ENCODE results near the gene SKP2.

- TF ChIP-seq ARNTL (CRISPR knock-in tag; IDR thresholded peaks at IDR 0.05; ENCODE audit: borderline replicate concordance, low read depth): no peak
- TF ChIP-seq CSRNP3 (CRISPR knock-in tag; IDR thresholded peaks at IDR 0.05): no peak
- TF ChIP-seq PATZ1 (CRISPR knock-in tag; IDR thresholded peaks at IDR 0.05; ENCODE audit: borderline replicate concordance): no peak
- TF ChIP-seq ESRRG (CRISPR knock-in tag; IDR thresholded peaks at IDR 0.05): no peak
- TF ChIP-seq ZFP30 (CRISPR knock-in tag; IDR thresholded peaks at IDR 0.05): no peak
- TF ChIP-seq ZC3H10 (CRISPR knock-in tag; IDR thresholded peaks at IDR 0.05): no peak
- TF ChIP-seq TCF4 (CRISPR knock-in tag; IDR thresholded peaks at IDR 0.05; ENCODE audit: borderline replicate concordance): no peak
- no peak for TF ChIP-seq GLIS3 (CRISPR knock-in tag; IDR thresholded peaks at IDR 0.05)
- no peak for TF ChIP-seq TSHZ2 (CRISPR knock-in tag; IDR thresholded peaks at IDR 0.05)
- no peak for TF ChIP-seq OSR1 (CRISPR knock-in tag; IDR thresholded peaks at IDR 0.05)
- TF ChIP-seq RARB (CRISPR knock-in tag; IDR thresholded peaks at IDR 0.05): no peak
- TF ChIP-seq BACH2 (CRISPR knock-in tag; IDR thresholded peaks at IDR 0.05; ENCODE audit: borderline replicate concordance): no peak
These were observed 76.6 kb downstream of the SKP2 start for GRCh38 chr5:36228505-36228904.

All from SK-N-SH treated with all-trans-retinoic acid at 6 μM for 48 hours (cell line).